K562 (cell line): ENCODE results near the gene IL4I1. TPM values are rescaled to one million over a fixed set of nuclear protein-coding genes. Genes with fewer than 3 reads are reported as not detected.

Source experiments
- BMI1 ChIP-seq: fragments of 150-350 bp; IDR thresholded peaks from 2 replicates; pipeline ENCODE4 v1.6.1; 2014; ENCODE audit warnings: low read length
- CEBPG ChIP-seq, 3 experiments: fragments of 200-800 bp in 1 of 3; sonication (Bioruptor generic) in 1 of 3; sonication (generic) in 1 of 3; formaldehyde crosslinking in 1 of 3; IDR thresholded peaks in 2 of 3; conservative IDR thresholded peaks in 1 of 3; 2 replicates each; pipeline versions ENCODE4 v1.6.1 to v1.8.0; 2016 to 2022; ENCODE audit warnings: missing compliant biosample characterization in 2 of 3, missing genetic modification characterization in 2 of 3, mild to moderate bottlenecking in 1 of 3, missing genetic modification reagents in 1 of 3
- CTBP1 ChIP-seq: fragments of 450-650 bp; IDR thresholded peaks from 2 replicates; pipeline ENCODE4 v1.6.1; 2016; ENCODE audit warnings: borderline replicate concordance
- ETV5 ChIP-seq: sonication (generic); formaldehyde crosslinking; IDR thresholded peaks from 2 replicates; pipeline ENCODE4 v1.4.0; 2020; ENCODE audit warnings: low read depth, mild to moderate bottlenecking, missing genetic modification reagents
- FOXA1 ChIP-seq: fragments of 450-650 bp; IDR thresholded peaks from 2 replicates; pipeline ENCODE4 v1.6.1; 2016; ENCODE audit warnings: mild to moderate bottlenecking, borderline replicate concordance
- HDGF ChIP-seq: fragments of 450-650 bp; IDR thresholded peaks from 2 replicates; pipeline ENCODE4 v1.6.1; 2016
- NFRKB ChIP-seq: fragments of 450-650 bp; IDR thresholded peaks from 2 replicates; pipeline ENCODE4 v1.6.1; 2016; ENCODE audit warnings: low read depth
- NFXL1 ChIP-seq: fragments of 450-650 bp; formaldehyde crosslinking; IDR thresholded peaks from 2 replicates; pipeline ENCODE4 v1.4.0; 2021; ENCODE audit warnings: mild to moderate bottlenecking
- PHF21A ChIP-seq: fragments of 450-650 bp; IDR thresholded peaks from 2 replicates; pipeline ENCODE4 v1.6.1; 2017; ENCODE audit warnings: low read depth, borderline replicate concordance
- SMARCC2 ChIP-seq: fragments of 450-650 bp; IDR thresholded peaks from 2 replicates; pipeline ENCODE4 v1.6.1; 2017; ENCODE audit warnings: antibody characterized with exemption, moderate library complexity, mild to moderate bottlenecking, low read depth
- SRF ChIP-seq, 2 experiments: fragments of 250-450, 450-650 bp in 1 of 2; sonication (Bioruptor Pico) in 1 of 2; sonication (generic) in 1 of 2; formaldehyde crosslinking; IDR thresholded peaks; 2 replicates each; pipeline versions ENCODE4 v1.5.0 to v1.5.1; 2020 to 2022; ENCODE audit warnings: mild to moderate bottlenecking in 1 of 2, missing genetic modification reagents in 1 of 2
- SRSF7 ChIP-seq: fragments of 200-400 bp; formaldehyde crosslinking; optimal IDR thresholded peaks from 2 replicates; pipeline ENCODE3; 2017; ENCODE audit warnings: mild to moderate bottlenecking, low read depth, low read length
- THRAP3 ChIP-seq: fragments of 450-650 bp; IDR thresholded peaks from 2 replicates; pipeline ENCODE4 v1.6.1; 2016; ENCODE audit warnings: mild to moderate bottlenecking, inconsistent platforms, borderline replicate concordance
- YY1 ChIP-seq, 3 experiments: IDR thresholded peaks; 2 replicates each; pipeline ENCODE4 v1.6.1; 2011; ENCODE audit warnings: low read length in 2 of 3, mild to moderate bottlenecking in 2 of 3, moderate library complexity in 2 of 3, borderline replicate concordance in 1 of 3, control low read depth in 1 of 3, low read depth in 1 of 3; ENCODE audit not compliant: insufficient read depth in 3 of 3, insufficient replicate concordance in 2 of 3, control insufficient read depth in 1 of 3, insufficient read length in 1 of 3; ENCODE audit errors: extremely low read depth in 1 of 3
- ZFX ChIP-seq: sonication (generic); formaldehyde crosslinking; IDR thresholded peaks from 2 replicates; pipeline ENCODE4 v1.8.0; 2022; ENCODE audit warnings: mild to moderate bottlenecking, missing genetic modification reagents, moderate library complexity
- ZNF354B ChIP-seq: fragments of 250-450 bp; sonication (Bioruptor Pico); IDR thresholded peaks from 2 replicates; pipeline ENCODE4 v1.4.0; 2020
- ZNF583 ChIP-seq: fragments of 250-450 bp; sonication (Bioruptor Pico); IDR thresholded peaks from 2 replicates; pipeline ENCODE4 v1.4.0; 2020
- ZNF717 ChIP-seq: fragments of 250-450 bp; sonication (Bioruptor Pico); IDR thresholded peaks from 2 replicates; pipeline ENCODE4 v1.5.0; 2021
- ZNF76 ChIP-seq: fragments of 250-450 bp; sonication (Bioruptor Pico); IDR thresholded peaks from 2 replicates; pipeline ENCODE4 v1.4.0; 2020; ENCODE audit warnings: mild to moderate bottlenecking, moderate library complexity, borderline replicate concordance
- polyA plus RNA-seq, 8 experiments: library from polyadenylated mRNA; depleted of rRNA in 4 of 8; stranded (reverse) in 5 of 8; unstranded in 3 of 8; fragments of >200 nt; fragmentation: Nextera tagmentation in 2 of 8; fragmentation: Illumina TruSeq in 1 of 8; extraction: Ambion mirVana in 2 of 8; extraction: Trizol in 1 of 8; gene quantifications; 2 replicates each; pipeline versions ENCODE4 v1.2.1 to v1.2.3, GENCODE V29; 2011 to 2014; ENCODE audit warnings: inconsistent platforms in 1 of 8, missing spikeins in 1 of 8
- total RNA-seq, 7 experiments: library from RNA; depleted of rRNA in 6 of 7; stranded (reverse); fragments of >200 nt in 6 of 7; fragmentation: Illumina TruSeq in 2 of 7; extraction: Trizol in 2 of 7; gene quantifications; 2 replicates each; pipeline versions ENCODE4 v1.2.1 to v1.2.3, GENCODE V29; 2011 to 2021; ENCODE audit warnings: low replicate concordance in 1 of 7
- TF ChIP-seq, protein P1 (sequence below): fragments of 450-650 bp; IDR thresholded peaks from 2 replicates; pipeline ENCODE4 v1.6.1; 2018; ENCODE audit warnings: mild to moderate bottlenecking, low read depth; ENCODE audit not compliant: partially characterized antibody
- TF ChIP-seq, protein P2 (sequence below): sonication (generic); formaldehyde crosslinking; IDR thresholded peaks from 2 replicates; pipeline ENCODE4 v1.8.0; 2022; ENCODE audit warnings: mild to moderate bottlenecking, missing genetic modification reagents
- TF ChIP-seq, protein P3 (sequence below): sonication (generic); formaldehyde crosslinking; IDR thresholded peaks from 2 replicates; pipeline ENCODE4 v1.8.1; 2023; ENCODE audit warnings: mild to moderate bottlenecking, missing genetic modification reagents, moderate library complexity

The IL4I1 gene
- total and polyA plus RNA-seq, 9 of the 15 experiments (the other 6 are each of a cell fraction or from before 2014, with no cell fraction given) = 0.06 to 0.95 (median 0.43) TPM; not detected in 2

DNA sequence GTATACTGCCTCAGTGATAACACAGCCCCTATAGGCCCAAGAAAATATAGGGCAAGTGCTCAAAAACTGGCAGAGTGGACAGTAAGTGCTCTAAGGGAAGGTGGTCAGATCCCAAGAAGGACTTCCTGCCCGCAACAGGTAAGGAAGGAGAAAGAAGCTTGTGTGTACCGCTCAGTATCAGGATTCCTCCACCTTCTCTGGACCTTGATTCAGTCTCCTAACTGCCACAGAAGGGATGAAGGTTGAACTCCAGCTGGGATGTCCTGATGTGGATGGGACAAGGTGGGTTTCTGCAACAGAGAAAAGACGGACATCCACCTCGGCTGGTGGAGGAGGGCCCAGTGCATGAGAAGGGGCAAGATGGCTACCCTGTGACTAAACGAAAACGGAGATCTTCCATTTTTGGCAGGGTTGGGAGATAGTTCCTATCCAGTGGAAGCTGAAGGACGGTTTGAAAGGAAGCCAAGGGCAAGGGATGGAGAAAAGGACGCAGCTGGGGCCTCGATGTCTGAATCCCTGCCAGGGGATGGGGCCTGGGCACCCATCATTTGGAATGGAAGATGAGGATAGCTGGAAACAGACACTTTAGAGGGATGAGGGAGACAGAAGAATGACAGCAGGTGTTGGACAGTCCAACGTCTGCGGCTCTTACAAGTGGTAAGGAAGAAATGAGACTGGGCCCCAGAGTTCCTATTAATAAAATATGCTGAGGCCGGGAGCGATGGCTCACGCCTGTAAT is 31.0 kb upstream of the IL4I1 start (continued):
- peak; percentile 38; the same call in 1 of the 2 replicates for TF ChIP-seq NFRKB
- TF ChIP-seq NFXL1 (CRISPR knock-in tag) = 0 out of 2 replicates have a peak, but pooled peaks have one; percentile 33
- TF ChIP-seq SMARCC2 = no peak
- TF ChIP-seq FOXA1 = no peak
- TF ChIP-seq ZNF583 (CRISPR knock-in tag) = peak; percentile 44; the same call in 1 of the 2 replicates
- TF ChIP-seq CEBPG (CRISPR knock-in tag; IDR thresholded peaks at IDR 0.05) = no peak
- no peak for TF ChIP-seq CEBPG (tag; conservative IDR thresholded peaks at IDR 0.05 in 1 of 2, IDR thresholded peaks at IDR 0.05 in 1 of 2)
- TF ChIP-seq ZNF76 (CRISPR knock-in tag) = 0 out of 2 replicates have a peak, but pooled peaks have one; percentile 26
- no peak for TF ChIP-seq ZNF717
- no peak for TF ChIP-seq ZFX (CRISPR knock-in tag)
- TF ChIP-seq, protein P1, sequence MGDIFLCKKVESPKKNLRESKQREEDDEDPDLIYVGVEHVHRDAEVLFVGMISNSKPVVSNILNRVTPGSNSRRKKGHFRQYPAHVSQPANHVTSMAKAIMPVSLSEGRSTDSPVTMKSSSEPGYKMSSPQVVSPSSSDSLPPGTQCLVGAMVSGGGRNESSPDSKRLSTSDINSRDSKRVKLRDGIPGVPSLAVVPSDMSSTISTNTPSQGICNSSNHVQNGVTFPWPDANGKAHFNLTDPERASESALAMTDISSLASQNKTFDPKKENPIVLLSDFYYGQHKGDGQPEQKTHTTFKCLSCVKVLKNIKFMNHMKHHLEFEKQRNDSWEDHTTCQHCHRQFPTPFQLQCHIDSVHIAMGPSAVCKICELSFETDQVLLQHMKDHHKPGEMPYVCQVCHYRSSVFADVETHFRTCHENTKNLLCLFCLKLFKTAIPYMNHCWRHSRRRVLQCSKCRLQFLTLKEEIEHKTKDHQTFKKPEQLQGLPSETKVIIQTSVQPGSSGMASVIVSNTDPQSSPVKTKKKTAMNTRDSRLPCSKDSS = no peak
- TF ChIP-seq, protein P2, sequence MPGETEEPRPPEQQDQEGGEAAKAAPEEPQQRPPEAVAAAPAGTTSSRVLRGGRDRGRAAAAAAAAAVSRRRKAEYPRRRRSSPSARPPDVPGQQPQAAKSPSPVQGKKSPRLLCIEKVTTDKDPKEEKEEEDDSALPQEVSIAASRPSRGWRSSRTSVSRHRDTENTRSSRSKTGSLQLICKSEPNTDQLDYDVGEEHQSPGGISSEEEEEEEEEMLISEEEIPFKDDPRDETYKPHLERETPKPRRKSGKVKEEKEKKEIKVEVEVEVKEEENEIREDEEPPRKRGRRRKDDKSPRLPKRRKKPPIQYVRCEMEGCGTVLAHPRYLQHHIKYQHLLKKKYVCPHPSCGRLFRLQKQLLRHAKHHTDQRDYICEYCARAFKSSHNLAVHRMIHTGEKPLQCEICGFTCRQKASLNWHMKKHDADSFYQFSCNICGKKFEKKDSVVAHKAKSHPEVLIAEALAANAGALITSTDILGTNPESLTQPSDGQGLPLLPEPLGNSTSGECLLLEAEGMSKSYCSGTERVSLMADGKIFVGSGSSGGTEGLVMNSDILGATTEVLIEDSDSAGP (CRISPR knock-in tag) = no peak
- TF ChIP-seq BMI1 = no peak
- TF ChIP-seq PHF21A = no peak
- TF ChIP-seq HDGF = 0 out of 2 replicates have a peak, but pooled peaks have one; percentile 34
- TF ChIP-seq ETV5 (CRISPR knock-in tag) = no peak
- TF ChIP-seq CTBP1 = 0 out of 2 replicates have a peak, but pooled peaks have one; percentile 32
- TF ChIP-seq, protein P3, sequence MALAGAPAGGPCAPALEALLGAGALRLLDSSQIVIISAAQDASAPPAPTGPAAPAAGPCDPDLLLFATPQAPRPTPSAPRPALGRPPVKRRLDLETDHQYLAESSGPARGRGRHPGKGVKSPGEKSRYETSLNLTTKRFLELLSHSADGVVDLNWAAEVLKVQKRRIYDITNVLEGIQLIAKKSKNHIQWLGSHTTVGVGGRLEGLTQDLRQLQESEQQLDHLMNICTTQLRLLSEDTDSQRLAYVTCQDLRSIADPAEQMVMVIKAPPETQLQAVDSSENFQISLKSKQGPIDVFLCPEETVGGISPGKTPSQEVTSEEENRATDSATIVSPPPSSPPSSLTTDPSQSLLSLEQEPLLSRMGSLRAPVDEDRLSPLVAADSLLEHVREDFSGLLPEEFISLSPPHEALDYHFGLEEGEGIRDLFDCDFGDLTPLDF (CRISPR knock-in tag) = no peak
- TF ChIP-seq THRAP3 = no peak
- no peak for TF ChIP-seq ZNF354B (CRISPR knock-in tag)
- peak in 1 of 2 experiments; percentile 14; a peak in 1 of 4 replicates for TF ChIP-seq SRF (CRISPR knock-in tag; IDR thresholded peaks at IDR 0.05)
- peak; percentile 52 to 88 (median 69) for TF ChIP-seq YY1 (IDR thresholded peaks at IDR 0.05; ENCODE audit: borderline replicate concordance in 1 of 3, control insufficient read depth in 1 of 3, extremely low read depth in 1 of 3, insufficient read depth in 3 of 3, insufficient read length in 1 of 3, insufficient replicate concordance in 2 of 3, low read depth in 1 of 3, low read length in 2 of 3)
- TF ChIP-seq SRSF7 = no peak
